Dendritic cell treated with granulocyte-macrophage colony-stimulating factor and Interleukin-4, amounts not matched to agents 40 ng/mL and 50 ng/mL, for 4 days (primary cell): ENCODE measurements around the gene POLR3K.
A peak's percentile ranks its signal among the peaks of the same experiment; 100 is the strongest.
"Not testable (repeated sequence)": the region's sequence is repeated elsewhere in the genome, so short reads cannot be mapped to it uniquely, and the experiment has no call there.

Source experiments
- H3K27ac Mint-ChIP-seq: one replicate; pipeline ENCODE4 v1.8.0; 2022; ENCODE audit warnings: mild to moderate bottlenecking, mixed read lengths
- H3K27me3 Mint-ChIP-seq: one replicate; pipeline ENCODE4 v1.8.0; 2022; ENCODE audit warnings: mild to moderate bottlenecking, mixed read lengths
- H3K36me3 Mint-ChIP-seq: one replicate; pipeline ENCODE4 v1.8.0; 2022; ENCODE audit warnings: low read depth, mixed read lengths
- H3K4me1 Mint-ChIP-seq: one replicate; pipeline ENCODE4 v1.8.0; 2022; ENCODE audit warnings: low read depth, mixed read lengths
- H3K4me3 Mint-ChIP-seq: one replicate; pipeline ENCODE4 v1.8.0; 2022; ENCODE audit warnings: mild to moderate bottlenecking, moderate library complexity, mixed read lengths
- H3K9me3 Mint-ChIP-seq: one replicate; pipeline ENCODE4 v1.8.0; 2022; ENCODE audit warnings: mixed read lengths
- intact Hi-C: fragments of 100-400 bp; cut with micrococcal nuclease; formaldehyde crosslinking; loops from one replicate; pipeline ENCODE4 v1.15.0; 2022

POLR3K gene

GRCh38 chr16:54237-54581 lies 801 bp upstream of the POLR3K start:
- peaks cover 60% of the 10 kb centered on the region for H3K4me1 Mint-ChIP-seq
- peaks cover 79% of the 10 kb centered on the region for H3K36me3 Mint-ChIP-seq
- intact Hi-C loops = no loop called here
- peaks cover 3% of the 10 kb centered on the region for H3K27me3 Mint-ChIP-seq
- peak overlapping the region; percentile 96 for H3K27ac Mint-ChIP-seq
- no peaks in the 10 kb centered on the region for H3K9me3 Mint-ChIP-seq
- peak overlapping the region; percentile 99 for H3K4me3 Mint-ChIP-seq

GRCh38 chr16:50769-51591 lies 2.4 kb downstream of the POLR3K start:
- H3K27ac Mint-ChIP-seq = no peak overlapping the region
- no peaks in the 10 kb centered on the region for H3K27me3 Mint-ChIP-seq
- no peaks in the 10 kb centered on the region for H3K9me3 Mint-ChIP-seq
- H3K36me3 Mint-ChIP-seq = peaks cover 73% of the 10 kb centered on the region
- intact Hi-C loops = no loop called here
- no peak overlapping the region for H3K4me3 Mint-ChIP-seq
- H3K4me1 Mint-ChIP-seq = peaks cover 30% of the 10 kb centered on the region

- H3K36me3 Mint-ChIP-seq = peaks cover 89% of the 10 kb centered on the region
- H3K27me3 Mint-ChIP-seq = no peaks in the 10 kb centered on the region
- H3K9me3 Mint-ChIP-seq = no peaks in the 10 kb centered on the region
- H3K27ac Mint-ChIP-seq = no peak overlapping the region
- H3K4me3 Mint-ChIP-seq = no peak overlapping the region
- peaks cover 22% of the 10 kb centered on the region for H3K4me1 Mint-ChIP-seq
- intact Hi-C loops = no loop called here
These were observed 6.2 kb downstream of the POLR3K start for GRCh38 chr16:47234-47633.

- Mint-ChIP-seq H3K4me1 (peaks cover 22% of the 10 kb centered on the region), H3K36me3 (peaks cover 94% of the 10 kb centered on the region)
- H3K27me3 Mint-ChIP-seq, H3K4me3 Mint-ChIP-seq, H3K9me3 Mint-ChIP-seq, H3K27ac Mint-ChIP-seq, intact Hi-C loops: not testable (repeated sequence)
These were observed 6.9 kb downstream of the POLR3K start for GRCh38 chr16:46510-46909.

- Mint-ChIP-seq H3K36me3 (peaks cover 89% of the 10 kb centered on the region), H3K27me3 (no peaks in the 10 kb centered on the region), H3K4me1 (peaks cover 13% of the 10 kb centered on the region), H3K4me3 (no peak overlapping the region), H3K27ac (no peak overlapping the region), H3K9me3 (no peaks in the 10 kb centered on the region)
- intact Hi-C loops = no loop called here
These were observed 8.0 kb downstream of the POLR3K start for GRCh38 chr16:45454-45853.

GRCh38 chr16:44655-45054 lies 8.8 kb downstream of the POLR3K start:
- Mint-ChIP-seq H3K27ac (no peak overlapping the region), H3K9me3 (no peaks in the 10 kb centered on the region), H3K4me3 (no peak overlapping the region), H3K36me3 (peaks cover 81% of the 10 kb centered on the region), H3K27me3 (no peaks in the 10 kb centered on the region), H3K4me1 (peaks cover 13% of the 10 kb centered on the region)
- intact Hi-C loops = no loop called here

- intact Hi-C loops = no loop called here
- no peaks in the 10 kb centered on the region for H3K9me3 Mint-ChIP-seq
- H3K4me3 Mint-ChIP-seq = no peak overlapping the region
- H3K36me3 Mint-ChIP-seq = peaks cover 76% of the 10 kb centered on the region
- H3K4me1 Mint-ChIP-seq = peaks cover 27% of the 10 kb centered on the region
- no peak overlapping the region for H3K27ac Mint-ChIP-seq
- no peaks in the 10 kb centered on the region for H3K27me3 Mint-ChIP-seq
These were observed 10.1 kb downstream of the POLR3K start for GRCh38 chr16:43294-43693.

- no peak overlapping the region for H3K4me3 Mint-ChIP-seq
- no peaks in the 10 kb centered on the region for H3K27me3 Mint-ChIP-seq
- intact Hi-C loops = no loop called here
- peaks cover 78% of the 10 kb centered on the region for H3K36me3 Mint-ChIP-seq
- no peaks in the 10 kb centered on the region for H3K9me3 Mint-ChIP-seq
- peaks cover 30% of the 10 kb centered on the region for H3K4me1 Mint-ChIP-seq
- no peak overlapping the region for H3K27ac Mint-ChIP-seq
These were observed 10.7 kb downstream of the POLR3K start for GRCh38 chr16:42691-43090.

GRCh38 chr16:42069-42457 lies 11.3 kb downstream of the POLR3K start:
- H3K27me3 Mint-ChIP-seq = no peaks in the 10 kb centered on the region
- no peak overlapping the region for H3K4me3 Mint-ChIP-seq
- no peaks in the 10 kb centered on the region for H3K9me3 Mint-ChIP-seq
- H3K27ac Mint-ChIP-seq = no peak overlapping the region
- intact Hi-C loops = no loop called here
- H3K4me1 Mint-ChIP-seq = peaks cover 30% of the 10 kb centered on the region
- peaks cover 74% of the 10 kb centered on the region for H3K36me3 Mint-ChIP-seq

- Mint-ChIP-seq H3K36me3 (peaks cover 71% of the 10 kb centered on the region), H3K9me3 (no peaks in the 10 kb centered on the region), H3K4me3 (no peak overlapping the region), H3K27me3 (no peaks in the 10 kb centered on the region), H3K27ac (no peak overlapping the region), H3K4me1 (peaks cover 30% of the 10 kb centered on the region)
- intact Hi-C loops = no loop called here
These were observed 11.9 kb downstream of the POLR3K start for GRCh38 chr16:41439-42068.

GRCh38 chr16:38941-39892 lies 14.2 kb downstream of the POLR3K start:
- no peak overlapping the region for H3K4me3 Mint-ChIP-seq
- no peak overlapping the region for H3K27ac Mint-ChIP-seq

GRCh38 chr16:38206-38605 lies 15.2 kb downstream of the POLR3K start:
- intact Hi-C loops, H3K27me3 Mint-ChIP-seq, H3K9me3 Mint-ChIP-seq, H3K4me3 Mint-ChIP-seq: not testable (repeated sequence)
- Mint-ChIP-seq H3K27ac (peak overlapping the region; percentile 11), H3K36me3 (peaks cover 38% of the 10 kb centered on the region), H3K4me1 (peaks cover 57% of the 10 kb centered on the region)

More at GRCh38 chr16:38941-39892, 14.2 kb downstream of the POLR3K start:
- intact Hi-C loops = no loop called here
- Mint-ChIP-seq H3K36me3 (peaks cover 48% of the 10 kb centered on the region), H3K27me3 (no peaks in the 10 kb centered on the region), H3K4me1 (peaks cover 49% of the 10 kb centered on the region), H3K9me3 (no peaks in the 10 kb centered on the region)

GRCh38 chr16:37511-37910 lies 15.9 kb downstream of the POLR3K start:
- Mint-ChIP-seq H3K9me3 (no peaks in the 10 kb centered on the region), H3K4me3 (no peak overlapping the region), H3K36me3 (peaks cover 31% of the 10 kb centered on the region), H3K4me1 (peaks cover 53% of the 10 kb centered on the region), H3K27me3 (no peaks in the 10 kb centered on the region), H3K27ac (peak overlapping the region; percentile 11)
- intact Hi-C loops = no loop called here
